ENCODE results near the gene SWI5.

DNA sequence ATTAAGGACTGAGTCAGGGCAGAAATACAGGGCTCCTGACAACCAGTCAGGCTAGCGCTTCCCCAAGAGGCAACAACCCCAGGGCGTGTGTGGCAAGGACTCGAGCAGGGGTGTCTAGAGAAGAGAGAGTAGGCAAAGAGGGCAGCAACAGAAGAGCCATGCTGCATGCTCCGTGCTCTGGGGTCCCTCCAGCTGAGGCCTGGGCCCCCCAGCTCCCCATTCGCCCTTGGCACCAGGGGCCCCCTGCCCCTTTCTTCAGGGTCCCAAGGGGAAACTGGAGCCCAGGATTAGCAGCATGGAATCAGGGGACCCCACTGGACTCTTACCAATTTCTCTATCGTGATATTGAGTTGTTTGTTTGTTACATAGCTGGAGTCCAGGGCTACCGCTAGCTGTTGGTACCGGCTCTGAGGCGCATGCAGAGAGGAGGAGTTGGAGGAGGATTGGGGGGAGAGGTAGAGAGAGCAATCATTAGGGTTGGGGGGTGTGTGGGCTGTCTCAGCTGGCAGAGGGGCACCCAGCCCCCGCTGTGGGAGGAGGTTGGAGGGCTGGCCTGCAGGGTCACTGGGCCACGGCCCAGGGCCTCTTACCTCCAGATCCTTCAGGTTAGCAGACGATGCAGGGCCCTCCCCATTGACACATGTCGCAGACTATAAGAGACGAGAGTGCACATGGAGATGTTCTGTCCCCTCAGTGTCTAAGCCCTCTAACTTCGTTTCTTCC lies 9.0 kb upstream of the SWI5 start:
- TF ChIP-seq, protein P1, sequence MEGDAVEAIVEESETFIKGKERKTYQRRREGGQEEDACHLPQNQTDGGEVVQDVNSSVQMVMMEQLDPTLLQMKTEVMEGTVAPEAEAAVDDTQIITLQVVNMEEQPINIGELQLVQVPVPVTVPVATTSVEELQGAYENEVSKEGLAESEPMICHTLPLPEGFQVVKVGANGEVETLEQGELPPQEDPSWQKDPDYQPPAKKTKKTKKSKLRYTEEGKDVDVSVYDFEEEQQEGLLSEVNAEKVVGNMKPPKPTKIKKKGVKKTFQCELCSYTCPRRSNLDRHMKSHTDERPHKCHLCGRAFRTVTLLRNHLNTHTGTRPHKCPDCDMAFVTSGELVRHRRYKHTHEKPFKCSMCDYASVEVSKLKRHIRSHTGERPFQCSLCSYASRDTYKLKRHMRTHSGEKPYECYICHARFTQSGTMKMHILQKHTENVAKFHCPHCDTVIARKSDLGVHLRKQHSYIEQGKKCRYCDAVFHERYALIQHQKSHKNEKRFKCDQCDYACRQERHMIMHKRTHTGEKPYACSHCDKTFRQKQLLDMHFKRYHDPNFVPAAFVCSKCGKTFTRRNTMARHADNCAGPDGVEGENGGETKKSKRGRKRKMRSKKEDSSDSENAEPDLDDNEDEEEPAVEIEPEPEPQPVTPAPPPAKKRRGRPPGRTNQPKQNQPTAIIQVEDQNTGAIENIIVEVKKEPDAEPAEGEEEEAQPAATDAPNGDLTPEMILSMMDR (conservative IDR thresholded peaks at IDR 0.05; ENCODE audit: low read depth, low read length) = no peak
- no peak for TF ChIP-seq EZH2 (IDR thresholded peaks at IDR 0.05; ENCODE audit: low read length, unreplicated experiment)
